HEK293T (cell line): ENCODE data around the gene SUPT3H.

Source experiments
- BHLHE40 ChIP-seq: fragments of 450-650 bp; IDR thresholded peaks from 2 replicates; pipeline ENCODE4 v1.6.1; 2016; ENCODE audit warnings: mild to moderate bottlenecking, moderate library complexity, borderline replicate concordance
- ELF4 ChIP-seq: fragments of 450-650 bp; IDR thresholded peaks from 2 replicates; pipeline ENCODE4 v1.6.1; 2017; ENCODE audit warnings: antibody characterized with exemption
- FOXA1 ChIP-seq: fragments of 450-650 bp; IDR thresholded peaks from 2 replicates; pipeline ENCODE4 v1.6.1; 2016; ENCODE audit warnings: mild to moderate bottlenecking
- FOXK2 ChIP-seq: fragments of 450-650 bp; IDR thresholded peaks from 2 replicates; pipeline ENCODE4 v1.6.1; 2016; ENCODE audit warnings: mild to moderate bottlenecking
- FOXM1 ChIP-seq: fragments of 450-650 bp; IDR thresholded peaks from 2 replicates; pipeline ENCODE4 v1.6.1; 2017; ENCODE audit warnings: mild to moderate bottlenecking, borderline replicate concordance
- HDGF ChIP-seq: fragments of 450-650 bp; IDR thresholded peaks from 2 replicates; pipeline ENCODE4 v1.6.1; 2017; ENCODE audit warnings: antibody characterized with exemption, borderline replicate concordance
- LEF1 ChIP-seq: fragments of 450-650 bp; IDR thresholded peaks from 2 replicates; pipeline ENCODE4 v1.6.1; 2017; ENCODE audit warnings: mild to moderate bottlenecking, borderline replicate concordance
- NFRKB ChIP-seq: fragments of 450-650 bp; IDR thresholded peaks from 2 replicates; pipeline ENCODE4 v1.6.1; 2016; ENCODE audit warnings: mild to moderate bottlenecking, moderate library complexity
- SP1 ChIP-seq: fragments of 450-650 bp; IDR thresholded peaks from 2 replicates; pipeline ENCODE4 v1.6.1; 2017
- SUZ12 ChIP-seq: fragments of 450-650 bp; IDR thresholded peaks from 2 replicates; pipeline ENCODE4 v1.6.1; 2016; ENCODE audit warnings: mild to moderate bottlenecking
- TARDBP ChIP-seq: fragments of 450-650 bp; IDR thresholded peaks from 2 replicates; pipeline ENCODE4 v1.6.1; 2016
- ZNF384 ChIP-seq: fragments of 450-650 bp; IDR thresholded peaks from 2 replicates; pipeline ENCODE4 v1.6.1; 2016

DNA sequence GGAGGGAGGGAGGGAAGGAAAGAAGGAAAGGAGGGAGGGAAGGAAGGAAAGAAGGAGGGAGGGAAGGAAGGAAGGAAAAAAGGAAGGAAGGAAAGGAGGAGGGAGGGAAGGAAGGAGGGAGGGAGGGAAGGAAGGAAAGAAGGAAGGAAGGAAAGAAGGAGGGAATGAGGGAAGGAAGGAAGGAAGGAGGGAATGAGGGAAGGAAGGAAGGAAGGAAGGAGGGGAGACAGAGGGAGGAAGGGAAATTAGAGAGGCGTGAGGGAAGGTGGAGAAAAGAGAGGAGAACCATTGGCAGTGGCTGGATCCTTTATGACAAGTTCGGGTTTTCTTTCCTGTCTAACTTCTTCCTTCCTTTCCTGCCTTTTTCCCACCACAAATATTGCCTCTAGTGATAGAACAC is 22.3 kb upstream of the SUPT3H start:
- TF ChIP-seq NFRKB (no peak), SP1 (no peak), TARDBP (no peak), ELF4 (no peak), LEF1 (no peak), FOXK2 (no peak), ZNF384 (no peak), FOXM1 (no peak), HDGF (no peak), FOXA1 (no peak), BHLHE40 (no peak), SUZ12 (no peak)
